Caco-2 (cell line): ENCODE results near the gene FARP1. TPM values are rescaled to one million over a fixed set of nuclear protein-coding genes. Genes with fewer than 3 reads are reported as not detected.

Experiments used
- BruUV-seq: library from RNA; stranded (reverse); fragments of 400-500 nt; replicated peaks from 2 replicates; lab custom pipeline; 2021; lab: Mats Ljungman, UMichigan
- CTCF ChIA-PET: fragments of 300-600 bp; sonication (Branson Sonifier 250); formaldehyde crosslinking; loops from one replicate; lab custom pipeline; 2022; ENCODE audit warnings: antibody characterized with exemption; lab: Charles Lee
- POLR2A ChIA-PET: fragments of 300-600 bp; sonication (Branson Sonifier 250); formaldehyde crosslinking; loops from one replicate; lab custom pipeline; 2022; ENCODE audit warnings: antibody characterized with exemption; lab: Charles Lee
- DNase-seq, 2 experiments: peaks; one replicate each; pipeline versions ENCODE4 v3.0.0 to v3.0.0-alpha.2; 2020 to 2022
- H3K27me3 ChIP-seq: replicated peaks from 2 replicates; pipeline ENCODE4 v1.6.0; 2011; ENCODE audit warnings: low read length; ENCODE audit not compliant: control insufficient read depth, insufficient read depth
- H3K36me3 ChIP-seq: 2 replicates; pipeline ENCODE4 v1.5.1; 2011; ENCODE audit warnings: low read length; ENCODE audit not compliant: control insufficient read depth, insufficient read depth
- H3K4me1 ChIP-seq: fragments of 250-450 bp; sonication (Bioruptor Pico); 2 replicates; pipeline ENCODE4 v1.5.1; 2020; ENCODE audit warnings: mild to moderate bottlenecking
- H3K4me3 ChIP-seq: 2 replicates; pipeline ENCODE4 v1.5.1; 2011; ENCODE audit warnings: low read depth, mild to moderate bottlenecking, control low read depth, low read length
- H3K9me3 ChIP-seq: fragments of 250-450 bp; sonication (Bioruptor Pico); 2 replicates; pipeline ENCODE4 v1.5.1; 2020; ENCODE audit warnings: mild to moderate bottlenecking, moderate library complexity
- H3K27ac Mint-ChIP-seq: one replicate; pipeline ENCODE4 v1.8.0; 2022; ENCODE audit warnings: mixed read lengths; ENCODE audit not compliant: unreplicated experiment
- H3K27me3 Mint-ChIP-seq: one replicate; pipeline ENCODE4 v1.8.0; 2022; ENCODE audit warnings: mixed read lengths; ENCODE audit not compliant: insufficient read depth, unreplicated experiment
- H3K36me3 Mint-ChIP-seq: one replicate; pipeline ENCODE4 v1.8.0; 2022; ENCODE audit warnings: mild to moderate bottlenecking, mixed read lengths; ENCODE audit not compliant: insufficient read depth, unreplicated experiment
- H3K4me1 Mint-ChIP-seq: one replicate; pipeline ENCODE4 v1.8.0; 2022; ENCODE audit warnings: low read depth, mixed read lengths; ENCODE audit not compliant: unreplicated experiment
- H3K4me3 Mint-ChIP-seq: one replicate; pipeline ENCODE4 v1.8.0; 2022; ENCODE audit warnings: mild to moderate bottlenecking, moderate library complexity, mixed read lengths; ENCODE audit not compliant: unreplicated experiment
- H3K9me3 Mint-ChIP-seq: one replicate; pipeline ENCODE4 v1.8.0; 2022; ENCODE audit warnings: mixed read lengths; ENCODE audit not compliant: unreplicated experiment
- intact Hi-C: fragments of 100-400 bp; cut with micrococcal nuclease; formaldehyde crosslinking; loops from one replicate; pipeline ENCODE4 v1.10.0; 2022; ENCODE audit not compliant: unreplicated experiment
- total RNA-seq: library from RNA; stranded (reverse); gene quantifications from 2 replicates; pipeline ENCODE4 v1.2.3, GENCODE V29; 2022
- TF ChIP-seq, protein P1 (sequence below), 2 experiments: fragments of 200-600 bp in 1 of 2; IDR thresholded peaks; 1 replicate in 1 of 2; 2 replicates in 1 of 2; pipeline versions ENCODE4 v1.5.1 to v1.8.0; 2011 to 2022; ENCODE audit warnings: antibody characterized with exemption in 1 of 2, control low read depth in 1 of 2, inconsistent platforms in 1 of 2, low read depth in 1 of 2, low read length in 1 of 2, mild to moderate bottlenecking in 1 of 2, moderate library complexity in 1 of 2; ENCODE audit not compliant: insufficient read depth in 1 of 2, severe bottlenecking in 1 of 2, unreplicated experiment in 1 of 2

FARP1 gene
- total RNA-seq, 1 experiment from 2014 or later, result 189 TPM

DNA sequence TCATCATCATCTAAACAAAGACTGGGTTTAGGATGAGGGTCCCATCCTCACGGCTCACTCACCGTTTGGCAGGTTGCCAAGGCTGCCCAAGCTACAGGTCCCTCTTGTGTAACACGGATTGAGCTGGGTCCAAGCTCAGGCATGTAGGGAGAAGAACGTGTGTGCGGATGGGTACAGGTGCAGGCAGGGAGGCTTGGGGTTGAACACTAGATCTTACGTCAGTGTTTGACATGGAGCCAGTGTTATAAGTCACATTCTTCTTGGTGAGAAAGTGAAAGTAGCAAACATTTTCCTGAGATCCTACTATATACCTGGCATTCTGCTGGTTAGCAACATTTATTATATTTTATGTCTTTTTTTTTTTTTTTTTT lies 171.0 kb downstream of the FARP1 start:
- BruUV-seq, result no TSS peak
- H3K27me3 Mint-ChIP-seq, result no peaks in the 10 kb centered on the region
- peaks cover 7% of the 10 kb centered on the region for H3K9me3 Mint-ChIP-seq
- H3K4me1 Mint-ChIP-seq, result peaks cover 46% of the 10 kb centered on the region
- H3K4me1 ChIP-seq, result peaks cover 28% of the 10 kb centered on the region
- no peaks in the 10 kb centered on the region for H3K27me3 ChIP-seq
- H3K9me3 ChIP-seq, result no peaks in the 10 kb centered on the region
- no peak overlapping the region for H3K27ac Mint-ChIP-seq
- intact Hi-C loops, result no loop called here
- ChIA-PET CTCF (interaction anchor here (0.7 kb wide), 1 partner anchor 147 kb away, joined by 4 read pairs; no protein-coding TSS in a partner anchor), POLR2A (no interaction called here)
- H3K36me3 Mint-ChIP-seq, result peaks cover 59% of the 10 kb centered on the region
- H3K4me3 ChIP-seq, result no peak overlapping the region
- no peak overlapping the region for H3K4me3 Mint-ChIP-seq
- TF ChIP-seq, protein P1, sequence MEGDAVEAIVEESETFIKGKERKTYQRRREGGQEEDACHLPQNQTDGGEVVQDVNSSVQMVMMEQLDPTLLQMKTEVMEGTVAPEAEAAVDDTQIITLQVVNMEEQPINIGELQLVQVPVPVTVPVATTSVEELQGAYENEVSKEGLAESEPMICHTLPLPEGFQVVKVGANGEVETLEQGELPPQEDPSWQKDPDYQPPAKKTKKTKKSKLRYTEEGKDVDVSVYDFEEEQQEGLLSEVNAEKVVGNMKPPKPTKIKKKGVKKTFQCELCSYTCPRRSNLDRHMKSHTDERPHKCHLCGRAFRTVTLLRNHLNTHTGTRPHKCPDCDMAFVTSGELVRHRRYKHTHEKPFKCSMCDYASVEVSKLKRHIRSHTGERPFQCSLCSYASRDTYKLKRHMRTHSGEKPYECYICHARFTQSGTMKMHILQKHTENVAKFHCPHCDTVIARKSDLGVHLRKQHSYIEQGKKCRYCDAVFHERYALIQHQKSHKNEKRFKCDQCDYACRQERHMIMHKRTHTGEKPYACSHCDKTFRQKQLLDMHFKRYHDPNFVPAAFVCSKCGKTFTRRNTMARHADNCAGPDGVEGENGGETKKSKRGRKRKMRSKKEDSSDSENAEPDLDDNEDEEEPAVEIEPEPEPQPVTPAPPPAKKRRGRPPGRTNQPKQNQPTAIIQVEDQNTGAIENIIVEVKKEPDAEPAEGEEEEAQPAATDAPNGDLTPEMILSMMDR (IDR thresholded peaks at IDR 0.05; ENCODE audit: insufficient read depth in 1 of 2, low read depth in 1 of 2, low read length in 1 of 2, severe bottlenecking in 1 of 2, unreplicated experiment in 1 of 2), result no peak
- no peaks in the 10 kb centered on the region; the same call in 1 of the 2 replicates for H3K36me3 ChIP-seq
- DNase-seq, result no peak

DNA sequence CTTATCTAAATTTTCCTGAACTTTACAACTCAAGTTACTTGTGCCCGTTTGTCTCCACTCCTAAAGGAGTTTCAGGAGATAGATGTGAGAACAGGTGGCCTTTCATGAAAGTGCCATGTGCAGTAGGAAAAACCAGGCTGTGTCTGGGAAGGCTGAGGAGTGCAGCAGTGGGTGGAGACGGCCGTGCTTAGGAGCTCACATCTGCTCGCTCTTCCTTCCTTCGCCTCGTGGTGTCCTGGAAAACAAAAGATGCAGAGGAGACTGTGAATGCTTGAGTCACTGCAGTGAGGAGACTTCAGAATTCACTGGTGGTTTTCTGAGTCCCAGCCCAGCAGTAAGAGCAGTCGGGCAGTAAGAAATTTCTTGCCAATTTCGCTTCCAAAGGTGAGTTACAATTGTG lies 172.6 kb downstream of the FARP1 start:
- Mint-ChIP-seq H3K27me3 (no peaks in the 10 kb centered on the region), H3K4me3 (no peak overlapping the region), H3K4me1 (peaks cover 45% of the 10 kb centered on the region), H3K27ac (no peak overlapping the region), H3K36me3 (peaks cover 56% of the 10 kb centered on the region), H3K9me3 (peaks cover 7% of the 10 kb centered on the region)
- BruUV-seq, result no TSS peak
- Histone ChIP-seq H3K9me3 (no peaks in the 10 kb centered on the region), H3K4me3 (no peak overlapping the region), H3K4me1 (peaks cover 35% of the 10 kb centered on the region), H3K27me3 (no peaks in the 10 kb centered on the region), H3K36me3 (no peaks in the 10 kb centered on the region; the same call in 1 of the 2 replicates)
- ChIA-PET CTCF (no interaction called here), POLR2A (no interaction called here)
- TF ChIP-seq, protein P1 (IDR thresholded peaks at IDR 0.05; ENCODE audit: insufficient read depth in 1 of 2, low read depth in 1 of 2, low read length in 1 of 2, severe bottlenecking in 1 of 2, unreplicated experiment in 1 of 2), result no peak
- DNase-seq, result no peak
- intact Hi-C loops, result no loop called here

DNA sequence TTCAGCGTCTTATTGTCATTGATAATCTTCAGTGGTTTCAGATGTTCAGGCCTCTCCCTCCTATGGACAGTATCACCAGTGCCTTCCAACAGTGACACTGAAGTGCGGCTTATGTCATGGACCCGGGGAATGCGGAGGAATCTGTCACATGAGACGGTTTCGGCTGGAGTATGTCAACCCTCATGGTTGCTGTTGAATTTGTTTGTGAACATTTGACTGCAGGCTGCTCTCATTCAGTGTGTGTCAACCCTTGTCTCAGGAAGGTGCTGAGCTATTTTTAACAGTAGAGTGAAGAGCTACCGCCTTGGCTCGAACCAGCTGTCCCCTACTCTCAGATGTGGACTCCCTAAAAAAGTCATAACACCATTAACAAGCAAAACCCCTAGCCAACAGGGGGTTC lies 173.0 kb downstream of the FARP1 start:
- intact Hi-C loops, result no loop called here
- Histone ChIP-seq H3K36me3 (no peaks in the 10 kb centered on the region; the same call in 1 of the 2 replicates), H3K4me3 (no peak overlapping the region), H3K9me3 (no peaks in the 10 kb centered on the region), H3K4me1 (peaks cover 33% of the 10 kb centered on the region), H3K27me3 (no peaks in the 10 kb centered on the region)
- TF ChIP-seq, protein P1 (IDR thresholded peaks at IDR 0.05; ENCODE audit: insufficient read depth in 1 of 2, low read depth in 1 of 2, low read length in 1 of 2, severe bottlenecking in 1 of 2, unreplicated experiment in 1 of 2), result no peak
- no peak for DNase-seq
- ChIA-PET POLR2A (no interaction called here), CTCF (interaction anchor here (0.6 kb wide), 1 partner anchor 92 kb away, joined by 5 read pairs; no protein-coding TSS in a partner anchor)
- Mint-ChIP-seq H3K27ac (no peak overlapping the region), H3K27me3 (no peaks in the 10 kb centered on the region), H3K9me3 (peaks cover 7% of the 10 kb centered on the region), H3K4me1 (peaks cover 45% of the 10 kb centered on the region), H3K36me3 (peaks cover 60% of the 10 kb centered on the region), H3K4me3 (no peak overlapping the region)
- BruUV-seq, result no TSS peak
